GM12872 (cell line): ENCODE results near the gene ZNF619.

Experiments
- TF ChIP-seq, protein P1 (sequence below): IDR thresholded peaks from 3 replicates; pipeline ENCODE4 v1.5.1; 2011; ENCODE audit warnings: low read depth, mild to moderate bottlenecking, low read length, moderate library complexity; ENCODE audit not compliant: insufficient read depth

Gene ZNF619

DNA sequence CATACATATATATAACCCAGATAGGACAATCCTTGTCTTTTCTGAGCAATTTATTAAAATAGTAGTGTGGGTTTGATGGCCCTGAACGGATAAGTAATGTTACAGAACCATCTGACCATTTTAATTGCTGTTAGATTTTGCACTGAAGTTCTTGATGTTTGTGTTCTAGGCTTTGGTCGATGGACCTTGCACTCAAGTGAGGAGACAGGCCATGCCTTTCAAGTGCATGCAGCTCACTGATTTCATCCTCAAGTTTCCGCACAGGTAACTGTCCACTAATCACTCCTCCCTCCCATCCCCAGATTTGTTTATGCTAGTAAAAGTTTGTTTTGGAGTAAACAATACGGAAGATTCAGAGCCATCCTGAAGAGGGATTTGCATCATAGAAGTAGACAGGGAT, 18.4 kb upstream of the ZNF619 start:
- TF ChIP-seq, protein P1, sequence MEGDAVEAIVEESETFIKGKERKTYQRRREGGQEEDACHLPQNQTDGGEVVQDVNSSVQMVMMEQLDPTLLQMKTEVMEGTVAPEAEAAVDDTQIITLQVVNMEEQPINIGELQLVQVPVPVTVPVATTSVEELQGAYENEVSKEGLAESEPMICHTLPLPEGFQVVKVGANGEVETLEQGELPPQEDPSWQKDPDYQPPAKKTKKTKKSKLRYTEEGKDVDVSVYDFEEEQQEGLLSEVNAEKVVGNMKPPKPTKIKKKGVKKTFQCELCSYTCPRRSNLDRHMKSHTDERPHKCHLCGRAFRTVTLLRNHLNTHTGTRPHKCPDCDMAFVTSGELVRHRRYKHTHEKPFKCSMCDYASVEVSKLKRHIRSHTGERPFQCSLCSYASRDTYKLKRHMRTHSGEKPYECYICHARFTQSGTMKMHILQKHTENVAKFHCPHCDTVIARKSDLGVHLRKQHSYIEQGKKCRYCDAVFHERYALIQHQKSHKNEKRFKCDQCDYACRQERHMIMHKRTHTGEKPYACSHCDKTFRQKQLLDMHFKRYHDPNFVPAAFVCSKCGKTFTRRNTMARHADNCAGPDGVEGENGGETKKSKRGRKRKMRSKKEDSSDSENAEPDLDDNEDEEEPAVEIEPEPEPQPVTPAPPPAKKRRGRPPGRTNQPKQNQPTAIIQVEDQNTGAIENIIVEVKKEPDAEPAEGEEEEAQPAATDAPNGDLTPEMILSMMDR, result no peak

DNA sequence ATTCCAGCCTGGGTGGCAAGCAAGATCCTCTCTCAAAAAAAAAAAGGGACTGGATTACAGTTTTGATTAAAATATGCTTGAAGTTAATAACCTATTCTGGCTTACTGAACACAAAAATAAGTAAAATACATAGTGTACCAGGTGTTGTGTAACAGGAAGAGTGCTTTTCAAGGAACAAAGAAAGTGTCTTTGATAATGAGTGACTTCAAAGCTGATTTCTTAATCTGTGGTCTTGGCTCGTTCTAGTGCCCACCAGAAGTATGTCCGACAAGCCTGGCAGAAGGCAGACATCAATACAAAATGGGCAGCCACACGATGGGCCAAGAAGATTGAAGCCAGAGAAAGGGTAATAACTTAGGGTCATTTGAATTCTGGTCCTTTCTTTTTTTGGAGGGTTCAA, 15.8 kb upstream of the ZNF619 start:
- TF ChIP-seq, protein P1, result no peak

DNA sequence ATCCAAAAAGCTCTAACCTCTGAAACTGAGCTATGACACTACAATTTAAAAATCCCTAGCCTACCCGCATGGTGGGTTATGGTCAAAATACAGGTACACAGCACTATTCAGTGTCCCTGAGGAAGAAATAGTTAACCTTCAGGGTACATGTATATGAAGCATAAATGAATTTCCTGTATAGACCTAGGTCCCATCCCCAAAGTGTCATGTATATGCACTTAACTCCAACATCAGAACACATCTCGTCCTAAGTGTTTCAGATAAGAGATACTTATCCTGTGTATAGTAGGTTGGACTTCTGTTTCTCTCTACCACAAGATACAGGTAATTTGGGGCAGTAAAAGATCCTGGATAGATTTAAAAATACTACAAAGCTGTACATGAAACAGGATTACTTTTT, 13.3 kb upstream of the ZNF619 start:
- TF ChIP-seq, protein P1, result no peak

DNA sequence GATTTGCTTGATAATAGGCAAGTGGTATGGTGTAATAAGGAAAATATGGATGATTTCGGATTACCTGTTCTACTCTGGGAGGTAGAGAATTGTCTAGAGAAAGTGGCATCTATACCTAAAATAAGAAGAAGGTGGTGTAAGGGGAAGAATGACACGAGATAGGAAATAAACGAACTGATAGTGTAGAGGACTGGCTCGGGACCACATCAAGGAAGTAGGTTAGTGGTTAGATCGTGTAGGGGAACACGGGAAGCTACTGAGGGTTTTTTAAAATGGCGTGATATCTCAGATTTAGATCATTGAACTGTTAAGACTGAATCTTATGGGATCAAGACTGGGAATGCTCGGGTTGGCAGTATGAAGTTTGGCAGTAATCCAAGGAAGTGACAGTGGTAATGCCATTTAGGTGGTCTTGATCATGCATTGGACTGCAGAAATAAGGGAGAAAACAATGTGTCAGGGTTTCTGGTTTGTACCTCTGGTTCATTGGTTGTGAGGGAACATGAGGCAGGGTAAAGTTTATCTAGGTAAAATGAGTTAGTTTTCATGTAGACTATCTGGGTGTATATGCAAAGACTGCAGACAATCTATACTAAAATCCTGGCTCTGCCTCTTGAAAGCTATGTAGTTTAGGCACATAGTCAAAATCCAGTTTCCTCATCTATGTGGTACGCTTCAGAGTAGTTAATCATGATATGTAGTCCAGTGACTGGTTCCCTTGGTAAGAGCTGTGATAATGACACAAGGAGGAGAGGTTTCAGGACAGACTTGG, 12.4 kb upstream of the ZNF619 start:
- TF ChIP-seq, protein P1, result no peak

DNA sequence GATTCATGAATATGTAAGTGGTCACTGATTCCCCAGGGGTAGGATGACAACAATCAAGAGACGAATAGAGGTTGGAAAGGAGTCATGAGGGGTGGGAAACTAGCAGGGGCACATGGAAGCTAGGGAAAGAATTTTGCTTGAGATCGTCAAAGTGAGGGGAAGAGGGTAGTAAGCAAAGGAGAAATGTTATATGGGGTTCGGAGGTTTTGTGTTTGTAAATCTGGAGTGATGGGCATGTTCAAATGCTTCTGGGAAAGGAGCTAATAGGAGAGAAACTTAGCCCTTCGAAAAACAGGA, 11.9 kb upstream of the ZNF619 start:
- TF ChIP-seq, protein P1, result no peak

DNA sequence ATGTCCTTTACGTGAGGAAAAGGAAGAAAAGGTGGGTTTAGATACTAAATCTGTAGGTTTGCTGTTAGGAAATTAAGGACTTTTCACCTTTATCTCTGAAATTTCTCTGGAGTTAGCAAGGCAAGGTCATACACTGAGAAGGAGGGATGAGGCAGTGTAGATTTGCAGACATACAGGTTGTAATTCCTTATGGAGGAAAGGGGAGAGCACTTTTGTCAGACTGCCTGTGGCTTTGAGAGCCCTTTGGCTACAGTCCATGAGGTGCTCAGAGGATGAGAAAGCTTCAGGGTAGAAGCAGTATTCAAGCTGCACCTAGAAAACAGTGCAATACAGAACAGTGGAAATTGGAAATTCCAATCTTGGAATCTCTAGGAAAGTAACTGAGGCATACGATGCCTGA, 11.5 kb upstream of the ZNF619 start:
- TF ChIP-seq, protein P1, result no peak

DNA sequence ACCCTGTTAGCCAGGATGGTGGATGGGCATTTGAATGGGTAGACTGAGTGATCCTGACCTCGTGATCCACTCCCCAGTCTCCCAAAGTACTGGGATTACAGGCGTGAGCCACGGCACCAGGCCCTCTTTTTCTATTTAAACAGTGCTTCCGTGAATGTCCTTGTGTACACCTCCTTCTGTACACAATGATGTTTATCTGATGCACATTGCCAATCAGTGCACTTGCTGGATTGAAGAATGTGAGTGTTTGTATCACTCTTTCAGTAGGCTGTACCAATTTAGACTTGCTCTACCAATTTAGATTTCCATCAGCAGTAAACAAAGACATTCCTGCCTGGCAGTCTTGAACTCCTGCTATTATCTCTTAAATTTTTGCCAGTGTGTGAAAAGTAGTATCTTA, 8.9 kb upstream of the ZNF619 start:
- TF ChIP-seq, protein P1, result no peak
